ENCODE results near the gene DNAH2.

GRCh38 chr17:7702776-7703175, 14.8 kb upstream of the DNAH2 start:
- TF ChIP-seq ZNF423 (tag by site-specific recombination; IDR thresholded peaks at IDR 0.05) (no peak), ZNF274 (IDR thresholded peaks at IDR 0.05; ENCODE audit: low read length) (no peak), ZNF274 (tag by site-specific recombination; IDR thresholded peaks at IDR 0.05; ENCODE audit: borderline replicate concordance) (no peak), ZNF138 (tag by site-specific recombination; IDR thresholded peaks at IDR 0.05; ENCODE audit: borderline replicate concordance) (no peak), ZNF529 (tag by site-specific recombination; IDR thresholded peaks at IDR 0.05; ENCODE audit: insufficient replicate concordance) (no peak), SP2 (tag by site-specific recombination; IDR thresholded peaks at IDR 0.05) (no peak), ZIC2 (tag by site-specific recombination; IDR thresholded peaks at IDR 0.05) (no peak), ZBTB44 (tag by site-specific recombination; IDR thresholded peaks at IDR 0.05) (no peak), ZNF449 (tag by site-specific recombination; IDR thresholded peaks at IDR 0.05) (no peak)

Measured in HEK293 (cell line).